ENCODE measurements around the gene OR51B2.

GRCh38 chr11:5339771-5340322 lies 15.8 kb upstream of the OR51B2 start:
- TF ChIP-seq EZH2 (IDR thresholded peaks at IDR 0.05; ENCODE audit: borderline replicate concordance, low read length), result no peak
- TF ChIP-seq, protein P1, sequence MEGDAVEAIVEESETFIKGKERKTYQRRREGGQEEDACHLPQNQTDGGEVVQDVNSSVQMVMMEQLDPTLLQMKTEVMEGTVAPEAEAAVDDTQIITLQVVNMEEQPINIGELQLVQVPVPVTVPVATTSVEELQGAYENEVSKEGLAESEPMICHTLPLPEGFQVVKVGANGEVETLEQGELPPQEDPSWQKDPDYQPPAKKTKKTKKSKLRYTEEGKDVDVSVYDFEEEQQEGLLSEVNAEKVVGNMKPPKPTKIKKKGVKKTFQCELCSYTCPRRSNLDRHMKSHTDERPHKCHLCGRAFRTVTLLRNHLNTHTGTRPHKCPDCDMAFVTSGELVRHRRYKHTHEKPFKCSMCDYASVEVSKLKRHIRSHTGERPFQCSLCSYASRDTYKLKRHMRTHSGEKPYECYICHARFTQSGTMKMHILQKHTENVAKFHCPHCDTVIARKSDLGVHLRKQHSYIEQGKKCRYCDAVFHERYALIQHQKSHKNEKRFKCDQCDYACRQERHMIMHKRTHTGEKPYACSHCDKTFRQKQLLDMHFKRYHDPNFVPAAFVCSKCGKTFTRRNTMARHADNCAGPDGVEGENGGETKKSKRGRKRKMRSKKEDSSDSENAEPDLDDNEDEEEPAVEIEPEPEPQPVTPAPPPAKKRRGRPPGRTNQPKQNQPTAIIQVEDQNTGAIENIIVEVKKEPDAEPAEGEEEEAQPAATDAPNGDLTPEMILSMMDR (IDR thresholded peaks at IDR 0.05; ENCODE audit: low read length), result no peak

Measured in OCI-LY1 (cell line).